ENCODE measurements around the gene ZSWIM3. TPM values are rescaled to one million over a fixed set of nuclear protein-coding genes. Genes with fewer than 3 reads are reported as not detected.

The ZSWIM3 gene
- total RNA-seq, 1 experiment from 2014 or later, result 3.7 TPM

DNA sequence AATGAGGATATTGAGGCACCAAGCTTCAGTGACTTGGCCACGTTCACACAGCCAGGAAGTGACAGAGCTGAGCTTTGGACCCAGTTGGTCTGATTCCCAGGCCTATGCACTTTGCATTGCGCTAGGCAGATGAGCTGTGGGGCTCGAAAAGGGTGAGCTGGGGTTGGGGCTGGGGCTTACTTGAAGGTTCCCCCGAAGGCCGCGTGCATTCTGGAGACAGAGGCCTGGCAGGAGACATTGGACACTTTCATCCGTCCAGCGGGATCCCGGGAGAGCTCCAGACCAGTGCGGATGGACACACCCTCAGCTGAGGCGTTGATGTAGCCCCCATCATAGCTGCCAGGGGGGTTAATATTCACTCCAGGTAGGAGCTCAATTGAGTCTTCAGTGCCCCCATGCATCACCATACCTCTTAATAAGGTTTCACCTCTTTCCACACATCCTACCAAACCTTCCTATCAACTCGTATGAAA, 52.0 kb downstream of the ZSWIM3 start:
- DNase-seq (ENCODE audit: low read depth), result no peak

- no peak for DNase-seq (ENCODE audit: low read depth)
These were observed 52.6 kb downstream of the ZSWIM3 start for GRCh38 chr20:45909817-45910669.

- peak; percentile 96 for DNase-seq (ENCODE audit: low read depth)
These were observed 53.5 kb downstream of the ZSWIM3 start for GRCh38 chr20:45910670-45911485.

DNA sequence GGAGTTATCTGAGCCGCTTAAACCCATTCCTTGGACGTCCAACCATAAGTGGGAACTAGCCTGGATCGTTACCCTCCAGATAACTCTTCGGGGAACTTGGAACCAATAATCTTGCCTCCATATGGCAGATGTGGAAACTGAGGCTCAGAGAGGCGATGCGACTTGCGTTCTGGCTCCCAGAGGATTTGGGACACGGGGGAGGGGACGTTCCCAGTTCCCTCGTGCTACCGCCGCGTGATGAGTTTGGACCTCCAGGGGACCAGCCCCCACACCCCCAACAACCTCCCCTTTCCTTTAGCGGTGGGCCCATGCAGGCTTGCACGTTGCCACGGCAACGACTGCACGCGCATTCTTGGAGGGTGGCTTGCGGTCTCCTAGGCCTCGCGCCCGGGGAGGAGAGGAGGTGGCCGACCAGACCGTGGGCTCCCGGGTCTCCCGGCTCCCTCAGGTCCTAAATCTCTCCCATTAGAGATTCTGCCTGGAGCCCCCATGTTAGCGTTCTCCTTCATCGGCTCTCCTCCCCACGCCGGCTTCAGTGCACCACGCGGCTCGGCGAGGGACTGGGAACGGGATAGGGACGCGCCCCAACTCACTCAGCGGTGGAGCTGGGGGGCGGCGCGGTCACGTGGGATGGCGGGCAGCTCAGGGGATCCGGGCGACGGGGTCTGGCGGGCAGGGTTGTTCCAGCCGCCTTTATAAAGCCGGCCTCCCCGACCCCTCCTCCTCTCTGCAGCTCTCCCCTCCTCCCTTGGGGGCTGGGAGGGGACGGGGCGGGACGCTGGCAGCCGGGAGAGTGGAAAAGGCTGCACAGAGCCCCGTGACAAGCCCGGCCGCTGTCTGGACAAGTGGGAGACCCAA, 54.3 kb downstream of the ZSWIM3 start, which contains the start of gene PLTP:
PLTP (minus strand) TSS at position 670 of the 858 bp plus-strand sequence. CDS start 703 bp downstream, outside the sequence.
- no peak for DNase-seq (ENCODE audit: low read depth)

GRCh38 chr20:45912344-45912682, 54.9 kb downstream of the ZSWIM3 start:
- no peak for DNase-seq (ENCODE audit: low read depth)

- DNase-seq (ENCODE audit: low read depth), result no peak
These were observed 55.7 kb downstream of the ZSWIM3 start for GRCh38 chr20:45913116-45913515.

GRCh38 chr20:45917790-45918141, 60.4 kb downstream of the ZSWIM3 start:
- DNase-seq (ENCODE audit: low read depth), result no peak

DNA sequence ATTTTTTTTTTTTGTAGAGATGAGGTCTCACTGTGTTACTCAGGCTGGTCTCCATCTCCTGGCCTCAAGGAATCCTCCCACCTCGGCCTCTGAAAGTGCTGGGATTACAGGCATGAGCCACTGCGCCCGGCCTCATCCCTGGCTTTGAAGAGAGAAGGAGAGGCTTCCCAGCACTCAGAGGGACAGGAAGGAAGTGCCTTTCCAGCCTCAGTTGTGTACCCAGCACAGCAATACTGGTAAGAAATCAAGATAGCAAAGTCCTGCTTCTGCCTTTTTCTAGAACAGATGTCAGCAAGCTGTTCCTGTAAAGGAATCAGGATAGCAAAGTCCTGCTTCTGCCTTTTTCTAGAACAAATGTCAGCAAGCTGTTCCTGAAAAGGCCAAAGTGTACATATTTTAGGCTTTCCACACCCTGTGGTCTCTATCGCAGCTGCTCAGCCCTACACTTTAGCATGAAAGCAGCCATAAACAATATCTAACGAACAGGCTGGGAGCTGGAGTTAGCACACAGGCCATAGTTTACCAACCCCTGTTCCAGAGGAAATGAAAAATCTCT, 60.8 kb downstream of the ZSWIM3 start:
- no peak for DNase-seq (ENCODE audit: low read depth)

- DNase-seq (ENCODE audit: low read depth), result no peak
These were observed 61.5 kb downstream of the ZSWIM3 start for GRCh38 chr20:45918779-45919537.

GRCh38 chr20:45919542-45920399, 62.4 kb downstream of the ZSWIM3 start:
- peak; percentile 50 for DNase-seq (ENCODE audit: low read depth)

DNA sequence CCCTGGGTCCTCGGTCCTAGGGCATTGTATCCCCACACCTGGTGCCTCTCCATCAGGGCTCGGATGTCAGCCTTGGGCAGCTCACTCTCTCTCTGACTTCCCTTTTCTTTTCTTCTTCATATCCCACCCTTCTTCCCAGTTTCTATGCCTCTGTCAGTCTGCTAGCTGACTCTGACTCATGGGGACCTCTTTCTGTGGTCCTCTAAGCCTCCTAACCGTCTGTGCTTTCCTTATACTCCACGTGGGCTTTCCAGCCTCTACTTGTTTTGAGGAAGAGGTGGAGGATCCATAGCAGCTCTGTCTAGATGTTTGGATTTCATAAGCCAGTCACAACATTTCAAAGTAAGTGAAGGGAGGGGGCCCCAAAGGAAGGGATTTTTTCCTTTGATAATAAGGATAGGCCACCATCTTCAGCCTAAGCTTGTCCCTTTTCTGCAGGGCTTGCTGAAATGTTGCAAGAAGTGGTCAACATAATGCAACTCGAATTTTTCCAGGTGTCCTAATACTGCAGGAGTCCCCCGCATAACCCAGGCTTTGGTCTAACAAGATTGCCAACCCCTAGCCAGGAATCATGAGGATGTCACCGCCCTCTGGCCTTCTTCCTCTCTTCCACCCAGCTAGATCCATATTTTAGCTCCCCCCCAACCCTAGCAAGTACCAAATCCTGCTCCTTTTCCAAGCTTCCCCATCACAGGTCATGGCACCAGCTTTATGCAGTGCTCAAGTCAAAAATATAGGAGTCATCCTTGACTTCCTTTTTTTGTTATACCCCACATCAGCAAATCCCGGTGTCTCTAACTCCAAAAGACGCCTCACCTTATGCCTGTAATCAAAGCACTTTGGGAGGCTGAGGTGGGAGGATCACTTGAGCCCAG, 63.3 kb downstream of the ZSWIM3 start:
- no peak for DNase-seq (ENCODE audit: low read depth)

- DNase-seq (ENCODE audit: low read depth), result no peak
These were observed 64.1 kb downstream of the ZSWIM3 start for GRCh38 chr20:45921337-45922189.

DNA sequence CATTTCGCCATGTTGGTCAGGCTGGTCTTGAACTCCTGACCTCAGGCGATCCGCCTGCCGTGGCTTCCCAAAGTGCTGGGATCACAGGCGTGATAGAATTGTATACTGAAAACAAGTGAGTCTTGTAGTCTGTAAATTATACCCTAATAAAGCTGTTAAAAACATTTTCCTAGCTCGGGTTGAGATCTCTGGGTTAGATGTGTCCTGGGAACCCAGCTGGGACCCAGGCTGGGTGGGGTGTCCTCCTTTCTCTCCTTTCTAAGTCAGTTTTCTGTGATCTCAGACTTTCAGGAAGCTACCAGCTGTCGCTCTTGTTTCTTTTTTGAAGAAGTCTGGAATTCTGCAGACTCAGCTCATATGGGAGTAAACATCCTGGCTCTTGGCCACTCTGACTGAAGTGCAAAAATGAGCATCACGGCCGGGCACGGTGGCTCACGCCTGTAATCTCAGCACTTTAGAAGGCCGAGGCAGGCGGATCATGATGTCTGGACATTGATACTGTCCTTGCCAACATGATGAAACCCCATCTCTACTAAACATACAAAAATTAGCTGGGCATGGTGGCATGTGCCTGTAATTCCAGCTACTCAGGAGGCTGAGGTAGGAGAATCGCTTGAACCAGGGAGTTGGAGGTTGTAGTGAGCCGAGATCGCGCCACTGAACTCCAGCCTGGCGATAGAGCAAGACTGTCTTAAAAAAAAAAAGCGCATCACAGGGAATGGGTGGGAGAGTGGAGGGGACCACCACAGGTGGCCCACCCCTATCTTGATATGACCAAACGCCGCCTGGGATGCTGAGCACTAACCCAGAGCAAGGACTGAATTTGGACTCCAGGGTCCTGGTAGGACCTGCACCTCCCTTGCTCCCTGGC, 67.2 kb downstream of the ZSWIM3 start:
- no peak for DNase-seq (ENCODE audit: low read depth)

DNA sequence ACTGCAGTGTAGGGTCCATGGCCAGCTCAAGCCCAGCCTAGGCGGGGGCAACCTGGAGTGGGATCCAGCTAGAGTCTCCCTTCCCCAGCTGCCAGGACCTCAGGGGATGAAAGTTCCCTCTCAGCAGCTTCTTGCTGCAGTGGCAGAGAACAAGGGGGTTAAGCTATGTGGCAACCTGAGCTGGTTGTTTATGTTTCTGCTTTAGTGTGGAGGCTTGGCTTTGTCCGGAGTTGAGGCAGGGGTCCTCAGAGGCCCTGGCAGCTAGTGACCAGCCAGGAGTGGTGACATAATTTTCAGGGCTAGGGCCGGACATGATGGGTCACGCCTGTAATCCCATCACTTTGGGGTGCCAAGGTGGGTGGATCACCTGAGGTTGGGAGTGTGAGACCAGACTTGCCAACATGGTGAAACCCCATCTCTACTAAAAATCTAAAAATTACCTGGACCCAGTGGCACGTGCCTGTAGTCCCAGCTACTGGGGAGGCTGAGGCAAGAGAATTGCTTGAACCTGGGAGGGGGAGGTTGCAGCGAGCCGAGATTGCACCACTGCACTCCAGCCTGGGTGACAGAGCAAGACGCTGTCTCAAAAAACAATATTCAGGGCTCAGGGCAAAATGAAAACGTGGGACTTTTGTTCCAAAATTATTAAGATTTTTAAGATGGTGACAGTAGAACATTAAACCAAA, 68.5 kb downstream of the ZSWIM3 start:
- no peak for DNase-seq (ENCODE audit: low read depth)

DNA sequence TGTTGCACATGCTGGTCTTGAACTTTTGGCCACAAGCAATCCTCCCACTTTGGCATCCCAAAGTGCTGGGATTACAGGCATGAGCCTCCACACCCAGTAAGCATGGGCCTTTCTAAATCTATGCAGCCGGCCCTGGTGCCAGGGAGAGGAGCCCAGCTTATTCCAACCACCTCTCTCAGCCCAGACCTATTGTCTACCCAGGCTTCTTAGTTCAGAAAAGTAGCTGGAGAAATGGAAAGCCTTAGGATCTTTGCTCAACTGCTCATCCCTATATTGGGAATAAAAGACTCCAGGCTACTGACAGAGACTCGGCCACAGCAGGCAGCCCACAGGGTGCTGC, 69.3 kb downstream of the ZSWIM3 start:
- DNase-seq (ENCODE audit: low read depth), result no peak

Measured in Daoy (cell line).